HG03575 (cell line): ENCODE data around the gene NECAP2.
"Not testable (repeated sequence)": the region's sequence is repeated elsewhere in the genome, so short reads cannot be mapped to it uniquely, and the experiment has no call there.

Experiments used
- ATAC-seq: cut with Tn5 transposase; IDR thresholded peaks from one replicate; pipeline ENCODE4 v1.9.1; 2021; ENCODE audit not compliant: unreplicated experiment, insufficient number of reproducible peaks, low FRiP score; ENCODE audit errors: extremely low read depth

NECAP2 gene

DNA sequence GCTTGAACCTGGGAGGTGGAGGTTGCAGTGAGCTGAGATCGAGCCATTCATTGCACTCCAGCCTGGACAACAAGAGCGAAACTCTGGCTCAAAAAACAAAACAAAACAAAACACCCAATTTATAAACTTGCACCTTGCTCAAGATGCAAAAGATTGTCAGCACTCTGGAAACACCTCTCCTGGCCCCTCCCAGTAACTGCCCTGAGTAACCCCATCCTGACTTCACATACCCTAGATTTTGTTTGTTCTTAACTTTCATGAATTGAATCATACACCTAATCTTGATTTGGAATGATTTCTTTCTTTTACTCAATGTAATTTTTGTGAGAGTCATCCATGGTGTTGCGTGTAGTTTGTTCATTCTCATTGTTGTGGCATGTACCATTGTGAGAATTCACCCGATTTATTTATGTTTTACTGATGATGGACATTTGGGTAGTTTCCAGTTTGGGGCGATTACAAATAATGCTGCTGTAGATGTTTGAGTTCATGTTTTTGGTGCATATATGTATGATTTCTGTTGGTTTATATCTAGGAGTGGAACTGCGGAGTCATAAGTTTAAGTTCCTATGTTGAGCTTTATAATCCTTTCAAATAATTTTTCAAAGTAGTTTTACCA lies 10.4 kb downstream of the NECAP2 start:
- no peak for ATAC-seq

DNA sequence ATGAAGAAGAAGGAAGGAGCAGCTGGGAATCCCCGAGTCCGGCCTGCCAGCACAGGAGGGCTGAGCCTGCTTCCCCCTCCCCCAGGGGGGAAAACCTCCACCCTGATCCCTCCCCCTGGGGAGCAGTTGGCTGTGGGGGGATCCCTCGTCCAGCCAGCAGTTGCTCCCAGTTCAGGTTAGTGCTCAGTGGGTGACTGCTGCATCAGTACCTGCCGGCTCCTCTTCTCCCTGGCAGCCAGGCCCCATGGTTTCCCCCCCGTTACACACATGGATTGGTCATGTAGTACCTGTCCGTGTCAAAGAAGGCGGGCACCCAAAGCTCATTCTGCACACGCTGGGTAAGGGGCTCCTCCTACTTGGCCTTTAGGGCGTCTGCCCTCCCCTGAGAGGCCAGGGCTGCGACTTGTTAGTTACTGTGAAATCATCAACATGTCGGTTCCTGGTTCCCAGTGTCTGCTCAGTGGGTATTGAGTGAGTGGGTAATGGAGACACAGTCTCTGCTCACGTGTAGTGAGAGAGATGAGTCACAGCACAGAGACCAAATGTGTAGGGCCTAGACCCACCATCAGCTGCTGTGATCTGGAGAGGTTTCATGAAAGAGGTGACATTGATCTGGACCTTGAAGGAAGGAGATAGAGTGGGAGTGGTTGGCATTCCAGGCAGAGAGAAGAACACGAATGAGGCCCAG lies 11.5 kb downstream of the NECAP2 start:
- ATAC-seq: no peak

DNA sequence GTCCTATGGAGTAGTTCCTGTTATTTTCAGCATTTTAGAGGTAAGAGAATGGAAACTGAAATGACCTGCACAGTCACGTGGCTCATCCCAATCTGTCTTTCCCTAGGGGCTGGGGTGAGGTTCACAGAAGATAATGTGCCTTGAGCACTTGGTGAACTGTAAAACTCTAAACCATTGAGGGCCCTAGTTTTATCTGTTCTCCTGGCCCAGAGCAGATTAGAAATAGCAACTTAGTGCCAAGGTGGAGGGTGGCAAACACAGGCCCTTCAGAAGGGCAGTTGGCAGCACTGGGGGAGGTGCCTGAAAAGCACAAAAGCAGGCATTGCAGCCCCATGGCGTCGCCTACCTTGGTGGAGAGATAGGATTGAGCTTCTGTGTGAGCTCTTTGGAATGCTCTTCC lies 14.4 kb downstream of the NECAP2 start:
- not testable (repeated sequence) for ATAC-seq

DNA sequence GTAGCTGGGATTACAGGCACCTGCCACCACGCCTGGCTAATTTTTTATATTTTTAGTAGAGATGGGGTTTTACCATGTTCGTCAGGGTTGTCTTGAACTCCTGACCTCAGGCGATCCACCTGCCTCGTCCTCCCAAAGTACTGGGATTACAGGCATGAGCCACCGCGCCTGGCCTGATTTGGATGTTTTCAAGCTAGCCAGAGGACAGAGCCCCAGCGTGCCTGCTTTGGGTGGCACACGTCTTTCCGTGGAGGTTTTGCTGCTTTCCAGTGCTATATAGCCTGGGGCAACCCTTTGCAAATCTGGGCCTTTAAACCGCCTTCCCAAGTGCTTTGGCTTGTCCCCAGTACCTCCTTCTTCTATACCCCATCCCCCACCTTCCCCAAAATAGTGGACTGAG lies 15.6 kb downstream of the NECAP2 start:
- not testable (repeated sequence) for ATAC-seq

DNA sequence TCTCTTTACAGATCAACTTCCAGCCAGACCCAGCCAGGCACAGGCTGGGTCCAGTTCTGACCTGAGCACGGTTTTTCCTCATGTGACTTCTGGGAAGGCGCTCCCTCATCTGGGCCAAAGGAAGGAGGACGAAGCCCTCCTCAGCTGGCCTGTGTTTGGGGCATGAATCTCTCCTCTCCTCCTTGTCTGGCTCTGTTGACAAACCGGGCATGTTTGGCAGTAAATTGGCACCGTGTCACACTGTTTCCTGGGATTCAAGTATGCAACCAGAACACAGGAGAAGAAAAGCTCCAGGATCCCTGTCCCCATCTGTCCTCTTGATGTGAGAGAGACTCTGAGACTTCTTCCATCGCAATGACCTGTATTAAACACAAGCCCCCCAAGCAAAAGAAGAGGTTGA lies 18.3 kb downstream of the NECAP2 start:
- ATAC-seq: no peak

DNA sequence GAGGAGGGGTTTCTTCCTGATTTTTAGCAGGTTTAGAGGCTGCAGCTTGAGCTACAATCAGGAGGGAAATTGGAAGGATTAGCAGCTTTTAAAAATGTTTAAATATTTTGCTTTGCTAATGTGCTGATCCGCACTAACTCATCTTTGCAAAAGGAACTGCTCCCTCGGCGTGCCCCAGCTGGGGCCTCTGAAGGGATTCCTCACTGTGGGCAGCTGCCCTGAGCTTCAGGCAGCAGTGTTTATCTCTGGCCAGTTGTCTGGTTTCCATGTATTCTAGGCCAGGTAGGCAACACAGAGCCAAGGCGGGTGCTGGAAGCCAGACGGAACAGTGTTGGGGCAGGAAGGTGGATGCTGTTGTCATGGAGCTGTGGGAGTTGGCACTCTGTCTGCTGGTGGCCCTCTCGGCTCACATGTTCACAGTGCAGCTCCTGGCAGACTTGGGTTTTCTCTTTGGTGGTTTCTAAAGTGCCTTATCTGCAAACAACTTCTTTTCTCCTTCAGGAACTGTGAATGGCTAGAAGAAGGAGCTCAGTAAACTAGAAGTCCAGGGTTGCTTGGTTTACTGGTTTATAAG lies 18.9 kb downstream of the NECAP2 start:
- no peak for ATAC-seq

DNA sequence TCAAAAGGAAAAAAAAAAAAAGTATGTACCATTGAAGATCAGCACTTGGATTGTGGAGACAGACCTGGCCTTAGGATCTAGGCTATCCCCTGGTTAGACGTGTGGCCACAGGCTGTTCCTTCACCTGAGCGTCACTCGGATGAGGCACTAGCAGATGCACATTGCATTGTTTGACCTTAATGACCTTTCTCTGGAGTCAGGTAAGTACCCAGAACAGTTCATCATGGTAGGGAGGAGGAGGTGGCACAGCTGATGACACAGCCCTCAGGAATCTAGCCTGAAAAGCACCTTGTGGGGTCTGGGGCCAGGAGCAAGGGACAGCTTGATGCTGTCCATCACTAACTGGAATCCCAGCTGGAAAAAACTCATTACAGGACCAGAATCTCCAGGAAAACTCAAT lies 21.2 kb downstream of the NECAP2 start:
- no peak for ATAC-seq

DNA sequence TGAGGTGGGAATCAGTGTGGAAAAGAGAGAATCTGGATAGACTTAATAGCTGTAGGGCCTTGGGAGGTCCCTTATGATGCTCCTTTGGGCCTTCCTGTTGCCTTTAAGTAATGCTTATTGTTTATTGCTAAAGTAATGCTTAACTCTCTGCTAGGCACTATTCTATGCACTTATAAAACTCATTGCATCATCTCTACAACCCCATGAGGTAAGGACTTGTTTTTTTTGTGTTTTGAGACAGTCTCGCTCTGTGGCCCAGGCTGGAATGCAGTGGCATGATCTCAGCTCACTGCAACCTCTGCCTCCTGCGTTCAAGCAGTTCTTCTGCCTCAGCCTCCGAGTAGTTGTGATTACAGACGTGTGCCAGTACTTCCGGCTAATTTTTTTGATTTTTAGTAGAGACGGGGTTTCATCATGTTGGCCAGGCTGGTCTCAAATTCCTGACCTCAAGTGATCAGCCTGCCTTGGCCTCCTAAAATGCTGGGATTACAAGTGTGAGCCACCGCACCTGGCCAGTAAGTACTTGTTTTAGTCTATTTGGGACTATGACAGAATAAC lies 22.3 kb downstream of the NECAP2 start:
- no peak for ATAC-seq

DNA sequence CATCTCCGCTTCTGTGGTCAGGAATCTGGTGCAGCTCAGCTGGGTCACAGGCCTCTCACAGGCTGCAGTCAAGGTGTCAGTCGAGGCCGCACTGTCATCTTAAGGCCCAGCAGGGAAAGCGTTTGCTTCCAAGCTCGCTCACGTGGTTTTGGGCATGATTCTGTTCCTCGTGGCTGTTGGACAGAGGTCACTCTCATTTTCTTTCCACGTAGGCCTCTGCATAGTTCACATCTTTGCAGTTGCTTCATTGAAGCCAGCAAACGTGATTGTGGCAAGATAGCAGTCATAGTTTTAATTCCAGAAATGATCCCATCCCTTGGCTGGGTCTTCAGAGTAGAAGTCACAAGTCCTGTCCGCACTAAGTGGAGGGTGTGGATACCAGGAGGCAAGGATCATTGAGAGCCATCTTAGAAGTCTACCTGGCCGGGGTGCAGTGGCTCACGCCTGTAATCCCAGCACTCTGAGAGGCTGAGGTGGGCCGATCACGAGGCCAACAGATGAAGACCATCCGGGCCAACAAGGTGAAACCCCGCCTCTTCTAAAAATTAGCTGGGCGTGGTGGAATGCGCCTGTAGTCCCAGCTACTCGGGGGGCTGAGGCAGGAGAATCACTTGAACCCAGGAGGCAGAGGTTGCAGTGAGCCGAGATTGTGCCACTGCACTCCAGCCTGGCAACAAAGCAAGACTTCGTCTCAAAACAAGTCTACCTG lies 24.5 kb downstream of the NECAP2 start:
- ATAC-seq: no peak

DNA sequence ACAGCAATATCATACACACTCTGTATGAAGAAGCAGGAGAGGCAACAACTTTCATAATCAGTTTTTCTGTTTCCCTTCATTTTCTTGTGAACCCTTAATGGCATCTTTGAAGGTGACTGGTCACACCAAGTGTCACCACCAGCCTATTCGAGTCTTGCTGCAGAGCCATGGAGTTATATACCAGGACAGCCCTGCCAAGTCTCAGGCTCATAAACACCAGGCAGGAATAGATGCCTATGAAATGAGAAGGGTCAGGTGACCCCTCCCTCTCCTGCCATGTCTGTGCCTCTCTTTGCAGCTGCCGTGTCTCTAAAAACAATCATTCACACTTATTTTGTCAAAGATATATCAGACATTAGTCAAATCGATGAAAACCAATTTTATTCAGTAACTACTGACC lies 28.0 kb downstream of the NECAP2 start:
- no peak for ATAC-seq

DNA sequence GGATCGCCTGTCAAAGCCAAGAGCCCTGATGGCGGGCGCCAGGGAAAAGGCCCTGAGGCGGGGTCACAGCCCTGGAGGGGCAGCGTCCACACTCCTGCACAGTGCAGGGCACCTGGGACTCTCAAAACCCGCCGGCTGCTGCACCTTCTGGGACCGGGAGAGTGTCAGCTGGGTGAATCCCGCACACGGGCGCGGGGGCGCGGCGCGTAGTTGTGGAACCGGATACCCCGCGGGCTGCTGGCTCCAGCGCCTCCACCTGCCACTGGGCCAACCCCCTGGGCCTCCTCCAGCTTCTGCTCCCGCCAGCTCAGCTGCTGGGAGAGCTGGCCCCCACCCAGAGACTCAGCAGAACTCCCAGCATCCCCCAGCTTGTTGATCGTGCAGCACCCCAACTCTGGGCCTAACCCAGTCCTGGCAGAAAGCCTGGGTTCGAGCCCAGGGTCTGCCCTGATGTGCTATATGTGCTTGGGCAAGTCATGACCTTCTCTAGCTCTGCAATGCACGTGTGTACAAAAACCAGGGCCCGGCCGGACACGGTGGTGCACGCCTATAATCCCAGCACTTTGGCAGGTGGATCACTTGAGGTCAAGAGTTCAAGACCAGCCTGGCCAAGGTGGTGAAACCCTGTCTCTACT lies 33.8 kb downstream of the NECAP2 start:
- ATAC-seq: no peak

DNA sequence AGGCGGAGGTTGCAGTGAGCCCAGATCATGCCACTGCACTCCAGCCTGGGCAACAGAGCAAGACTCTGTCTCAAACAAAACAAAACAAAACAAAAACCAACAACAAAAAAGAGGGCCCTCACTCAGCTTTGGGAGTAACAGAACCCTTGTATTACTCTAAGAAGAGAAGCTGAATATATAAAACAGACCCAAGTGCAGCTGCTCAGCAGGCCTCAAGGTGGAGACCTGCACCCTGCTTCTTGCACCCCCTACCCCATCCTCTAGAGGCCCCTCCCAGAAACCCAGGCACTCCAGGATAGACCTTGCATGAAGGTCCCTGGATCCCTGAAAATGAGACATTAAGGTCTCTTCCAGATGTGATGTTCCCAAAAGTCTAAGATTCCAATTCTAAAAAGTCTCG lies 34.4 kb downstream of the NECAP2 start:
- ATAC-seq: not testable (repeated sequence)

DNA sequence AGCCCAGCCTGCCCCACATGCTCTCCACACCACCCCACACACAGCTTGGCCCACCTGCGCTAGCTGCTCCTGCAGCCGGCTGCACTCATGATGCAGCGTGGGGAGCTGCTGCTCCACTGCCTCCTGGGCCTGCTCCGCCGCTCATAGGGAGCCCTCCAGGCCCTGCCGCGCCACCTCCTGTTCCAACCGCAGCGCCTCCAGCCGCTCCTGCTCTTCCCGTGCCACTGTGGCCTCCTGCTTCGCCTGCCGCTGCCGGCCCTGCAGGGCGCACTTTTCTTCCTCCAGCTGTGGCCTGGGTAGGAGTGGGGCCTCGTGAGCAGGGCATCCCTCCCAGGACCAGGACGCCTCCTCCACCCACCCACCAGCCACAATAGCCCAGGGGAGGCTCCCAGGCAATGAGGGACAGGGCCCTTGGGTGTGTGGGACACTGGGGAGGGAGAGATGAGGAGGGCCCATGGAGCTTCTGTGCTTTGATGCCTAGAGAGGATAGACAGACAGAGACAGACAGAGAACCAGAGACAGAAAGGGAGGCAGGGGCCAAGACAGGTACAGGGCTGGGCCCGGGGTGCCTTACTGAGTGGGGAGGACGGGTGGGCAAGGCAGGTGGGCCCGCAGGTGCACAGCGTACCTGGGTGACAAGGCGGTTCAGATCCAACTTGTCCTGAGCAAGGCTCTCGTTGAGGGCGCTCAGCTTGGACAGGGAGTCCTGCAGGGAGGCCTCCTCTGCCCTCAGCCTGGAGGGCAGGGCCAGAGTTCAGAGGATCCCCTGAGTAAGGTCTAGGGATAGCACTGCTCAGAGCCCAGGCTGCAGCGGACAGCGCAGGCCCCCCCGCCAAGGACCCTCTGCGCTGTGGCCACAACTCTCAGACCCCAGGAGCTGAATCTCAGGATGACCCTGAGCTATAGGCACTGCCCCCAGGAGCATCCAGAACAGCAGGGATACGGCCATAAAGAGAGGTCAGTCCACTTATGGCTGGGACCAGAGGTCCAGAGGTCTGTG lies 35.5 kb downstream of the NECAP2 start:
- not testable (repeated sequence) for ATAC-seq

DNA sequence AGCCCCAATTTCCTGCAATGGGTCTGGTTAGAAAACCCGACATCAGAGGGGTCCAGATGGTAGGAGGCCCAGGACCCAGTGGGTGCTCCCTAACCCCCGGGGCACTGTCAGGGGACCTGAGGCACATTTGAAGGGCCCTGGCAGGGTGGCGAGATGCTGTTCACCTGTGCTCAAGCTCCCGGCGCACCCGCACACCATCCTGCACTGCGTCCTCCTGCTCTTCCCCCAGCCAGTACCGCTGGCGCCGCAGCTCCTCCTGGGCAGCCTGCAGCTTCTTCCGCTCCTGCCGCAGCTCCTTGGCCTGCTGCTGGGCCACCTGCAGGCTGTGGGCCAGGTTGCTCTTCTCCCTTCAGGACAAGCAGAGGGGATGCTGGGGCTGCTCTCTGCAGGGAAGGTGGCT lies 37.6 kb downstream of the NECAP2 start:
- no peak for ATAC-seq

DNA sequence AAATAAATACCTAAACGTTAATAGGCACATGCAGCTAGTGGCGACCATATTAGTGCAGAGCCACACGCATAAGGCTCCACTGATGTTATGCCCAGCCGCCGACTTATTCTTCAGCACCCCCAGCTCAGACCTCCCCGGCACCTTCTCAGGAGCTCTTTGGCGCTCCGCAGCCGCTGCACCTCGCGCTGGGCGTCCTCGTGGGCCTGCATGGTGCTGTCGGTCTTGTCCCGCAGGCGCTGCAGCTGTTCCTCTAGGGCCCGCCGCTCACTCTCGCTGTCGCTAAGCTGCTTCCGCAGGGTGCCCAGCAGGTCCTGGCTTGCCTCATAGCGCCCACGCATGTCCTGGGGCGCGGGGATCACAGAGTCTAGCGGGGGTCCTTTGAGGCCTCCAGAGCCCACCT lies 42.6 kb downstream of the NECAP2 start:
- ATAC-seq: not testable (repeated sequence)

DNA sequence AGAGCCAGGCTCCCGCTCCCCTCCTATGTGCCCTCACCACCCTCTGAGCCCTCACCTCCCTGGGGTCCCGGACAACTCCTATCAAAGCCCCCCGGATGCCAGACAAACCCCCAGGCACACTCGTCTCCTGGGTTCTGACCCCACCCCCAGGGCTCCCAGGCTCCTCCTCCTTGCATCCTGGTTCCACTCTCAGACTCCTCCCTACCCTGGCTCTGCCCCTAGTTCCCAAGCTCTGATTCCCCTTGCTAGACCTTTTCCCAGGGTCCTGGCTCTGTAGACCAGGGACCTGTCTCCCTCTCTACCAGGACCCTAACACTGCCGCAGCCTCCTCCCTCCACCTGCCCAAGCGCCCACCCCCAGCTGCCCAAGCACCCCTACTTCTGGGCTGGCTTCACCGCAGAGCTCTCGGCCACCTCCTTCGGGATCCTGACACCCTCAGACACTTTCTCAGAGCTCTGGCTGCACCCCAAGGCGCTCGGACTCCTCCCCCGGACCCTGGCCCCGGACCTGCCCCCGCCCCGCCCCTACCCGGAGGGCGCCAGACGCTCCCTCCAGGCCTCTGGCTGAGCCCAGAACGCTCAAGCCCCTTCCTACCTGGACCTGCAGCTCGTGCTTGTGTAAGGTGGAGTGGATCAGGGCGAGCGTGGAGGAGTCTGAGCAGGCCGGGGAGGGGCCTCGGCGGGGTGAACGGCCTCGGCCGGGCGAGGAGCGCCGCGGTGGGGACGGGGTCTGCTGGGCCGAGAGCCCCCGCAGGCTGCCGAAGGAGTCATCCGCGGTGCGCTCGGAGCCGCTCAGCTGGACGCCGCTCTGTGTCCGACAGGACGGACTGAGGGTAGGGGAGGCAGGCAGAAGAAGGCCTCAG lies 43.3 kb downstream of the NECAP2 start:
- not testable (repeated sequence) for ATAC-seq

DNA sequence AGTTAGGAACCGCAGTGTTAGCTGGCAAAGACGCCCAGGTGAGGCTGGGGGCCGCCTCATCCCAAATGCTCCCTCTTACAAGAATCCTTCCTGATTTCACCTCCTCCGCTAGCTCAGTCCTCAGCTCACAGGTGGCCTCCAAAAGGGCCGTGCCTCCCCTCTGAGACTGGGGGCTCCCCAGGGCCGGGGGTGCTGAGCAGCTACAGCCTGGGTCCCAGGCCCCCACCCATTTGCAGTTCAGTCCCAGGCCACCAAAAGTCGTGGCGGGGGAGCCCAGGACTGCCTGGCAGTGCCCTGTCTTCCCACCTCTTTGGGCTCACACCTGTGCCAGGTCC lies 43.9 kb downstream of the NECAP2 start:
- ATAC-seq: no peak
